Nephron progenitor cell (in vitro differentiated cells): ENCODE data around the gene ZNF549.
A peak's percentile ranks its signal among the peaks of the same experiment; 100 is the strongest.
"Not testable (repeated sequence)": the region's sequence is repeated elsewhere in the genome, so short reads cannot be mapped to it uniquely, and the experiment has no call there.

Experiments used
- DNase-seq: peaks from one replicate; pipeline ENCODE4 v3.0.0; 2021
- H3K27ac Mint-ChIP-seq: 2 replicates; pipeline ENCODE4 v1.8.0; 2021; ENCODE audit warnings: mild to moderate bottlenecking, moderate library complexity, mixed read lengths
- H3K27me3 Mint-ChIP-seq: 2 replicates; pipeline ENCODE4 v1.8.0; 2021; ENCODE audit warnings: mild to moderate bottlenecking, low read depth, mixed read lengths; ENCODE audit not compliant: poor library complexity
- H3K36me3 Mint-ChIP-seq: 2 replicates; pipeline ENCODE4 v1.8.0; 2021; ENCODE audit warnings: low read depth, mixed read lengths
- H3K4me1 Mint-ChIP-seq: 2 replicates; pipeline ENCODE4 v1.8.0; 2021; ENCODE audit warnings: mixed read lengths
- H3K4me3 Mint-ChIP-seq: 2 replicates; pipeline ENCODE4 v1.8.0; 2021; ENCODE audit warnings: mild to moderate bottlenecking, moderate library complexity, mixed read lengths
- H3K9me3 Mint-ChIP-seq: 2 replicates; pipeline ENCODE4 v1.8.0; 2021; ENCODE audit warnings: mild to moderate bottlenecking, moderate library complexity, mixed read lengths
- TF ChIP-seq, protein P1 (sequence below): fragments of 200-600 bp; sonication (generic); IDR thresholded peaks from 2 replicates; pipeline ENCODE4 v1.5.0; 2021; ENCODE audit warnings: antibody characterized with exemption

Gene ZNF549

DNA sequence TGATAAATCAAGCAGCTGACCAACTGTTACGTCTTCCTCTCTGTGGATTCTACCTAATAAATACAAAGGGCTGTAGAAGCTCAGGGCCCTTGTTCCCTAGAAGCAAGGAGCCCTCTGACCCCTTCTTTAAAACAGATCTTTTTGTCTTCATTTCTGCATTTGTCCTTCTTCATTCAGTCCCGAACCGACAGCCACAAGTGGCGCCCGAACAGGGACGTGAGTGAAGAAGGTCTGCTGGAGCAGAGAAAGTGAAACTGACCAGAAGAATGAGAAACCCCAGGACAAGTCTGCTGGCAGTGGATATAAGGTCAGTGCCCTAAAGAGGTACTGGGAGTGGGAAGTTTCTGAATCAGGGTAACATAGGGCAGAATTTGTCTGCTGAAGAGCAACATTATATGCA, 14.3 kb upstream of the ZNF549 start:
- Mint-ChIP-seq H3K9me3 (peaks cover 82% of the 10 kb centered on the region), H3K27me3 (no peaks in the 10 kb centered on the region), H3K36me3 (peaks cover 86% of the 10 kb centered on the region), H3K4me1 (no peaks in the 10 kb centered on the region), H3K27ac (no peak overlapping the region), H3K4me3 (no peak overlapping the region)
- DNase-seq: peak; percentile 21
- TF ChIP-seq, protein P1, sequence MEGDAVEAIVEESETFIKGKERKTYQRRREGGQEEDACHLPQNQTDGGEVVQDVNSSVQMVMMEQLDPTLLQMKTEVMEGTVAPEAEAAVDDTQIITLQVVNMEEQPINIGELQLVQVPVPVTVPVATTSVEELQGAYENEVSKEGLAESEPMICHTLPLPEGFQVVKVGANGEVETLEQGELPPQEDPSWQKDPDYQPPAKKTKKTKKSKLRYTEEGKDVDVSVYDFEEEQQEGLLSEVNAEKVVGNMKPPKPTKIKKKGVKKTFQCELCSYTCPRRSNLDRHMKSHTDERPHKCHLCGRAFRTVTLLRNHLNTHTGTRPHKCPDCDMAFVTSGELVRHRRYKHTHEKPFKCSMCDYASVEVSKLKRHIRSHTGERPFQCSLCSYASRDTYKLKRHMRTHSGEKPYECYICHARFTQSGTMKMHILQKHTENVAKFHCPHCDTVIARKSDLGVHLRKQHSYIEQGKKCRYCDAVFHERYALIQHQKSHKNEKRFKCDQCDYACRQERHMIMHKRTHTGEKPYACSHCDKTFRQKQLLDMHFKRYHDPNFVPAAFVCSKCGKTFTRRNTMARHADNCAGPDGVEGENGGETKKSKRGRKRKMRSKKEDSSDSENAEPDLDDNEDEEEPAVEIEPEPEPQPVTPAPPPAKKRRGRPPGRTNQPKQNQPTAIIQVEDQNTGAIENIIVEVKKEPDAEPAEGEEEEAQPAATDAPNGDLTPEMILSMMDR: no peak

DNA sequence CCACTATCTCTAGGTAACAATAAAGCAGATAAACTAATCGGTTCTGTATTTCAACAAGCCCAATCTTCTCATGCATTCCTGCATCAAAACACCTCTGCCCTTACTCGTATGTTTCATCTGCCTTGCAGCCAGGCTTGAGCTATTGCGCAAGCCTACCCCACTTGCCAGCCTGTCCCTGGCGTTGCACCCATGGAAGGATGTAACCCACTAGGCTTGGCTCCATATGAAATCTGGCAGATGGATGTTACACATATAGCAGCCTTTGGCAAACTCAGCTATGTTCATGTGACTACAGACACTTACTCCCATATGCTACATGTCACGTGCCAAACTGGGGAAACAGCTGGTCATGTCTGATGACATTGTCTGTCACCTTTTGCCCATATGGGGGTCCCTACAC, 11.9 kb upstream of the ZNF549 start:
- Mint-ChIP-seq H3K4me3 (no peak overlapping the region), H3K9me3 (peaks cover 76% of the 10 kb centered on the region), H3K36me3 (peaks cover 66% of the 10 kb centered on the region), H3K4me1 (no peaks in the 10 kb centered on the region), H3K27me3 (no peaks in the 10 kb centered on the region), H3K27ac (no peak overlapping the region)
- no peak for DNase-seq
- TF ChIP-seq, protein P1: no peak

DNA sequence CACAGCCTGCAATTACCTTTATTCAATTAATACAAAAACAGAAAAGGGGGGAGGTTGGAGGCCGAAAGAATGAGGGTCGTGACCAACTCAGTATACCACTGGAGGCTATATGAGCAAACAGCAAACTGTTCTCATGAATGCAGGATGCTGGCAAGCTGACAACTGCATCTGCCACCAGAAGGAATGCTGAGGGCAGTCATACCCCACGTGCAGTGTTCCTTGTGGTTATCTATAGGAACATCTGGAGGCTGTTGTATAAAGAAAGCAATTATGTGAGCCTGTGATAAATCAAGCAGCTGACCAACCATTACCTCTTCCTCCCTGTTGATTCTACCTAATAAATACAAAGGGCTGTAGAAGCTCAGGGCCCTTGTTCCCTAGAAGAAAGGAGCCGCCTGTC, 9.1 kb upstream of the ZNF549 start:
- H3K27me3 Mint-ChIP-seq: peaks cover 10% of the 10 kb centered on the region
- DNase-seq, H3K4me3 Mint-ChIP-seq, H3K27ac Mint-ChIP-seq, H3K4me1 Mint-ChIP-seq: not testable (repeated sequence)
- peaks cover 49% of the 10 kb centered on the region for H3K36me3 Mint-ChIP-seq
- peaks cover 71% of the 10 kb centered on the region for H3K9me3 Mint-ChIP-seq

DNA sequence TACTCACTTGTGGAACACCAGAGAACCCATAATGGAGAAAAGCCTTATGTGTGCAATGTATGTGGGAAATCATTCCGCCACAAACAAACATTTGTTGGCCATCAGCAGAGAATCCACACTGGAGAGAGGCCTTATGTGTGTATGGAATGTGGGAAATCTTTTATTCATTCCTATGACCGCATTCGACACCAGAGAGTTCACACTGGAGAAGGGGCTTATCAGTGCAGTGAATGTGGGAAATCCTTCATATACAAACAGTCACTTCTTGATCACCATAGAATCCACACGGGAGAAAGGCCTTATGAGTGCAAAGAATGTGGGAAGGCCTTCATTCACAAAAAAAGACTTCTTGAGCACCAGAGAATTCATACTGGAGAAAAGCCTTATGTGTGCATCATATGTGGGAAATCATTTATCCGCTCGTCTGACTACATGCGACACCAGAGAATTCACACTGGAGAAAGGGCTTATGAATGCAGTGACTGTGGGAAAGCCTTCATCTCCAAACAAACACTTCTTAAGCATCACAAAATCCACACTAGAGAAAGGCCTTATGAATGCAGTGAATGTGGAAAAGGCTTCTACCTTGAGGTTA, 10.9 kb downstream of the ZNF549 start:
- Mint-ChIP-seq H3K4me3 (no peak overlapping the region), H3K9me3 (peaks cover 100% of the 10 kb centered on the region), H3K4me1 (no peaks in the 10 kb centered on the region), H3K27ac (no peak overlapping the region), H3K36me3 (peaks cover 100% of the 10 kb centered on the region), H3K27me3 (peaks cover 5% of the 10 kb centered on the region)
- no peak for DNase-seq
- TF ChIP-seq, protein P1: no peak

DNA sequence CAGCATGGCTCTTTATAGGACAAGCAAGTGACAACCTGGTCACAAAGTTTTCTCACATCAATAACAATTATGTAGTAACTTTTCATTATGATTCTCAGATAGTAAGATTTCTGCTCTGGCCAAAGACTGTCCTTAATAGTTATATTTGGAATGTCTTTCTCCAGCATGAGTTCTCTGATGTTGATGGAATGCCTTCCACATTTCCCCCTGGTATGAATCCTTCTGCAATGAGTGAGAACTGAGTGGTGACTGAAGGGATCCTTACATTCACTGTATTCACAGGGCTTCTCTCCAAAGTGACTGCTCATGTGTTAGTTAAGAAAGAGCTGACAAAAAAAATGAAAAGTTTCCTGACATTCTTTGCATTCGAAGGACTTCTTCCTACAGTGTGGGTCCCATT, 19.4 kb downstream of the ZNF549 start:
- H3K27ac Mint-ChIP-seq: no peak overlapping the region
- H3K27me3 Mint-ChIP-seq: no peaks in the 10 kb centered on the region
- peaks cover 100% of the 10 kb centered on the region for H3K36me3 Mint-ChIP-seq
- DNase-seq: no peak
- H3K9me3 Mint-ChIP-seq: peaks cover 100% of the 10 kb centered on the region
- H3K4me3 Mint-ChIP-seq: no peak overlapping the region
- TF ChIP-seq, protein P1: no peak
- no peaks in the 10 kb centered on the region for H3K4me1 Mint-ChIP-seq

DNA sequence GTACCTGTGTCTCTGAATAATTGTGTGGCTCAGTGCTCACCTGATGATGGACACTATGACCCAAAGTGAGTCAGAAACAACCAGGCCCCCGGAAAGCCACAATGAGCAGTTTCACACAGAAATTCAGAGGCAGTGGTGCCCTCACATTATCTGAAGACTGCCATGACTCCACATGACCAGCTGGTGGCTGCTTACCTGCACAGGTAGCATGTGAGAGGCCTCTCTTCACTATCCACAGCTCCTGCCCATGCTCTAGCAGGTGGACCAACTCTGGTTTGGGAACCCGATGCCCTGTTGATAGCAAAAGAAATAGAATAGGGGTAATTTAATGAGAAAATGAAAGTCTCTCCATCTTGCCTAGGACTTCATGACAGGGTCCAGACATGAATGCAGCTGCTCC, 25.3 kb downstream of the ZNF549 start:
- H3K36me3 Mint-ChIP-seq: peaks cover 100% of the 10 kb centered on the region
- H3K4me1 Mint-ChIP-seq: peaks cover under 1% of the 10 kb centered on the region
- H3K27me3 Mint-ChIP-seq: peaks cover 3% of the 10 kb centered on the region
- TF ChIP-seq, protein P1: no peak
- H3K27ac Mint-ChIP-seq: no peak overlapping the region
- H3K4me3 Mint-ChIP-seq: no peak overlapping the region
- no peak for DNase-seq
- H3K9me3 Mint-ChIP-seq: peaks cover 94% of the 10 kb centered on the region
